GOT3 (cell line): ENCODE results near the gene CYP27B1.
A peak's percentile ranks its signal among the peaks of the same experiment; 100 is the strongest.

Experiments used
- DNase-seq: peaks from one replicate; lab custom pipeline; 2025; ENCODE audit warnings: mixed read lengths; lab: John Stamatoyannopoulos, UW

CYP27B1 gene

DNA sequence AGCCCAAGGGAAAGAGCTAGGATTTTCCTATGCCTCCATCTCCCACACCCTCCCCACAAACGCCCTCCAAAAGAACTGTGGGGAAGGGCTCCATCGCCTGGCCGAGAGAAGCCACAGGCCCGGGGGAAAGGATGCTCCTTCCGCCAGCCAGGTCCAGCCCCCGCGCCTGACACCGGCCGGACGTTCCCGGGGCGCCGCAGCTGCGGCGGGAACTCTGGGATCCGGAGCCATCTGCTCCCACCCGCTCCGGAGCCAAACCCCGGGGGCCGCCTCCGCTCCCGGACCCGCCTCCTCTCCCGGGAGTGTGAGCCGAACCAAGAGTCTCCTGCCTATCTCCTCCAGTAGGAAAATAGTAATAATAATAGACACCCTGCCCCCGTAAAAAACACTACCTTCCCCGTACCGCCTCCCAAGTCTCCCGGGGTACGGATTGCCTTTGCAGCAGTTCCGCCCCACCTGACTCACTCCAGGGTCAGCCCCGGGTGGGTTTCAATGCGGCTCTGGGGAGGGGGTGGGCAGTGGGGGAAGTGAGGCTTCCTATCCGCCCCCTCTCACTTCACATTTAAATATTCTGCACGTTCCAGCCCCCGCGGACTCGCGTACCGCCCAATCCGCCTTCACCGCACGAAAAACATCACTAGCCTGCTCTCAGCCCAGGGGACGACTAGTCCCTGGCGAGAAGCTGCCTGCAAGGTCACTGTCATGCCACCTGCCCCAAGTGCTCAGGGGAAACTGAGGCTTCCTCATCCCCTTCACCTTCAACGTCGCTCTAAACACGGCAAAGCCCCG lies 30.7 kb downstream of the CYP27B1 start:
- DNase-seq = no peak

DNA sequence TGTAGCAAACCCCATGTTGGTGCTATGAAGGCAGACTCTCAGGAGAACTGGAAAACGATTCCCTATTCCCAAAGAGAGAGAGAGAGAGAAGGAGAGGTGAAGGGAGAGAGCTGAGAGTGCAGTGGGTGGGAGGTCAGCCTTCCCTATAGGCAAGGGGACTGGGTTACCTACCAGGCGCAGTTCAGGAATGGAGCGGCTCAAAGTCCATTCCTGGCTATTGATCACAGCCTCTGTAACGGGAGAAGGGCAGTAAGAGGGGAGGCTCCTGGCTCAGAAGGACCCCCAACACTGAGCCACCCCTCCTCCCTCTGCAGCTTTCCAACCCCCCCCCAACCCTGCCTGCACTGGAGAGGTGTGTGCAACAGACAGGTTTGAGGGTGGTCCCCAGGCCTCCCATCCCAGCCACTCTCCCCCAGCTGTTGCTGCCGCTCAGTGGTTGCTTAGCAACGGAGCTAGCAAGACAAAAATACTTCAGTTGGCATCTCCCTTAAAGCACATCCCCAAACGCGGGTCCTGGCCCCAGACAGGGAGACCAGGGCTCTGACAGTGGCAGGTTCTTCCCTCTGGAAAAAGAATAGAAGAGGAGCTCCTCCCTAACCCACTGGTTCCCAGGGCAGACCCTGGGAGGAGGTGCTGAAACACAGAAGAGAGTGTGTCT lies 31.6 kb downstream of the CYP27B1 start:
- no peak for DNase-seq

DNA sequence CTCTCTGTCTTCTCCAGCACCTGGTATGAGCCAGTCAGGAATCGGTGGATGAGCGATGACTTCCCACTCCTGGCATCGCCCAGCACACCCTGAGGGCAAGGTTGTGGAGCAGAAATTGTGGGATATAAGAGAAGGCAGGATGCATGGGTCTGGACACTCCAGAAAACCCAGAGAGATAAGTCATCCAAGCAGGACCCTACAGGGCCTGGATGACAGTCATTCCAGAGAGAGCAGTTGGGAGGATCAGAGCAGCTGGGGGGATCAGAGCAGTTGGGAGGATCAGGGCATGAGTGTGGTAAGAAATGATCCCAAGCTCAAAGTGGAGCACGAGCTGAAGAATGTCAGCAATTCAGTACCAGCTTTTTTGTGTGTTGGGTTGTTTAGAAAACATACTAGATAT lies 32.3 kb downstream of the CYP27B1 start:
- DNase-seq = no peak

DNA sequence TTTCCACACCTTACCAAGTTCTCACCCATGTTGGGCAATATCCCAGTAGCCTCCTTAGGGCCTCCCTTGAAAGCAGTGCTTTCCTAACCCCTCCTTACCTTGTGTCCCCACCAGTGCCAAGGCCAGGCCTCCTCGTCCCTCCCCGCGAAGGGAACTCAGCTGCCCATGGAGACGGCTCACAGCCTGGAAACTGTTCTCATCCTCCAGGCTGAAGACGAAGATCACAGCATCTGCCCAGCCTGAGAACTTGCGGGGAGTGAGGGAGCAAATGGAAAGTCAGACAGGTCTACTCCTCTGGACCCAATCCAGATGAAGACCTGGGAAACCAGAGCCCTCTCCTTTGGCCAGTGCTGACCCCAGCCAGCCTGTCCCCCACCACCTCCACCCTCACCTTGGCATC lies 33.0 kb downstream of the CYP27B1 start:
- no peak for DNase-seq

DNA sequence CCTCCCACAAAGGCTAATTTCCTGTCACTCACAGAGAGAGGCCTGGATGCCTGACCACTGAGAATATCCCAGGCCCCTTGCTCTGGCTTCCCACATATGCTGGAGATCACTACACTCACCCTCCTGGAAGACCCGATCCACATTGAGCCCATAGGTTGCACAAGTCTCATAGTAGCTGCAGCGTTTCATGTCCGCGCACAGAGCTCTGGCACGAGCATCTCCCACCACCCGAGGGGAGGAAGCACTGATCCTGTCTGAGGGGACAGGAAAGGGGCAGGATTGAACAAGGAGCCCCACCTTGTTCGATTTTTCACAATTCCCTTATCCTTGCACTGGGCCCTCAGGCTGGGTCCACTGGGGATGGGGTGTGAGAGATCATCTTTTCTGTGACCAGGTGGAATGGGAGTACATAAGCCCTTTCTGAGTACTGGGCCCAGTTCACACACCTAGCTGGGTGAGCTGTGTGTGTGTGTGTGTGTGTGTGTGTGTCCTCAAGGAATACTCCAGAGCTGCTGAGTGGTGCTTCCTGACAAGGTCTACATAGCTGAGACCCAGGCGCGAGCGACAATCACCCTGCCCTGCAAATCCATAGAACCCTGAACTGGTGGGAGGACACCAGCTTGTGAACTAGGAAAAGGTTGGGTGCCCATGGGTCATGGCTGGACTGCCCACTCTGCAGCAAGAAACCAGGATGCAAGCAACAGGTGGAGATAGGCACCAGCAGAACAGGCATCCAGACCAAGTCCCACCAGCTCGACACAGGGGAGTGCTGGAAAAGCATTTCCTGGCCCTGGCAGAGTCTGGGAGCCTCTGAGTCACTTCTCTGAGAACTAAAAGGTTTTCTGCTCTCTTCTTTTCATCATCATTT lies 33.9 kb downstream of the CYP27B1 start:
- DNase-seq = no peak

DNA sequence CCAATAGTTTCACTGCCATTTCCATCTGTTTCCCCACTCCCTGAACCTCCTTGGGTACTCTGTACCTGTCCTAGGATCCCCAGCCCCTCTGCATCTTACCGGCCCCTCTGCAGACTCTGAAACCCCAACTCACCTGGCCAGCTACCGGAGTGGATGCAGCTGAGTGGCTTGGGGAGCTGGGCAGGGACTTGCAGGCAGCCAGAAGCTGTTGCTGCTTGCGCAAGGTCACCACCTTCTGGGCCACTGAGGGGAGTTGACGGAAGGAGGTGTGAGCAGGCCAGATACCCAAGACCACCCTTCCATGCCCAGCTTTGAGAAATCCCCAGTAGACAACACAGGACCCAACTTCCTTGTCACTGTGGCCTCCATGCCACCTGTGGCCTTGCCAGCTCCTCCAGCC lies 34.6 kb downstream of the CYP27B1 start:
- no peak for DNase-seq

DNA sequence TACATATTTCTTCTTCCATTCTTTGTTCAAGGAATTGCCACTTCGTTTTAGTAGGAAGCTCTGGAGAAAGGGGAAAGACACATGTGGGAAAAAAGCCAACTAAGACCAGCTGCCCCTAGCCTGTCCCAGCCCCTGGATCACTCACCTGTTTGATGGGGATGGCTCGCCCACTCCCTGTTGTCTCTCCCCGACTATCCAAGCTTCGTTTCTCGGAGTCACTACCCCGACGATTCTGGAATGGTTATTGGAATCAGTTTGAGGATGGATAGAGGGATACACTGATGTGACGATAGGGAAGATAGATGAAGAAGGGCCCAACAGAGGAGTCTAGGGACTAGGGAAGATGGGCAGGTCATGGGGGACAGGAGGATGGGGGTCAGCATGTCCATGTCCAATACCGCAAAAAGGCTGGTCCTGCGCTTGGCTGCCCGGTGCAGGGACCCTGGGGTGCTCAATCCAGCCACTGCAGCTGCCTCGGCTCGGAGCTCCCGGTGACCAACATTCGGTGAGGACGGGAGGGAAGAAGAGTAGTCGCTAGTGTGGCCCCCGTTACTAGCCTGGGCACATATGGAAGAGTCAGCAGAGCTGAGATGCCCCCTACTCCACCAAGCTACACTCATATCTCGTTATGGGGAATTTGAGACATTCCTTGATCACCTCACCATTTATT lies 35.3 kb downstream of the CYP27B1 start:
- DNase-seq = no peak

DNA sequence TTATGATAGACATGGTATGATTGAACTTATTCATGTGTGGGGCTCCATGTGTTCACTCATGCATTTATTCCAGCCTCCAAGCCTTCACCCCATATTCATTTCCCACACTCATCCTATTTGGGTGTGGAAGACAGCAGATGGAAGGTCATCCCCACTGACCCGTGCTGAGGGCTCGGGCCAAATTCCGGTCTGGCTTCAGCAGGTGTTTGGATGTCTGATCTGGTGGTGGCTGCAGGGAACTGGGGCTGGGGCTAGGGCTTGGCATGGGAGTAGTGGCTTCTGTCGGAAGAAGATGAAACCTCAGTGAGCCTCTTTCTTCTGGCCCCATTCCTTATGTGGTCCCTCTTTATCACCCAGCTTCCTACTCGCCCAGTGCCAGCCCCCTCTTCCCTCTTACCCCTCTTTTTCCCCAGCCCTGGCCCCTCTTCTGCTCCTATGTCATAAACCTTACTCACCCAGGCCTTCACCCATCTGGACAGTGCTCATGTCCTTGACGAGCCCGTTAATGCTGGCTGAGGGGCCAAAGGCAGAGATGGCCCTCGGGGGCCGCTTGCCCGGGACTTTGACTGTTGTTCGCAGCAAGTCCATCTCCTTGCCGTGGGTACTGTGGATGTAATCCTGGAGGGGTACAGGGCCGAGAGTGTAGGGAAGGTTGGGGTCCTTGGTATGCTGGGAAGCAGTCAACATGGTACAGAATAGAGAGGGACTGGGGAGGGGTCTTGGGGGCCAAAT lies 36.4 kb downstream of the CYP27B1 start:
- no peak for DNase-seq

DNA sequence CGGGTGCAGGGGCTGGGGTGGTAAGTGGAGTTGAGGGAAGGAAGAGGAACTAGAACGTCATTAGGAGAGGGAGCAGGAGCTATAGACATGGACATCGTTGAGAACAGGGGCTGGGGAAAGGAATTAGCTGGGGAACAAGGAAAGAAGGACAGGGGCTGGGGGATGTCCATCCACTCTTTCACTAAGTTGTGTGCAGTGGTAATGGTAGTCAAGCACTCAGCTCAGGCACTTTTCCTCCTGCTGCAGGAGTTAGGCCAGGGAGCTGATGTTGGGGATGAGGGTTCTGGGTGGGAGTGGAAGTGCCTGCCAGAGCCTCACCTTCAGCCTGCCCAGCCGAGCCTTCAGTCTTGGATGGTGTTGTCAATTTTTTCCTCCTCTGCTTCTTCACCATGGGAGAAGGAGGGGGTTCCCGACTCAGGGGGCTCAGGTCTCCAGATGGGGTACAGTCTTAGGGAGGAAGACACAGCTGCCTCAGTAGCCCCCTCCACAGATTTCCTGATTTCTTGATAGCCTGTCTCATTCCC lies 37.5 kb downstream of the CYP27B1 start:
- no peak for DNase-seq

DNA sequence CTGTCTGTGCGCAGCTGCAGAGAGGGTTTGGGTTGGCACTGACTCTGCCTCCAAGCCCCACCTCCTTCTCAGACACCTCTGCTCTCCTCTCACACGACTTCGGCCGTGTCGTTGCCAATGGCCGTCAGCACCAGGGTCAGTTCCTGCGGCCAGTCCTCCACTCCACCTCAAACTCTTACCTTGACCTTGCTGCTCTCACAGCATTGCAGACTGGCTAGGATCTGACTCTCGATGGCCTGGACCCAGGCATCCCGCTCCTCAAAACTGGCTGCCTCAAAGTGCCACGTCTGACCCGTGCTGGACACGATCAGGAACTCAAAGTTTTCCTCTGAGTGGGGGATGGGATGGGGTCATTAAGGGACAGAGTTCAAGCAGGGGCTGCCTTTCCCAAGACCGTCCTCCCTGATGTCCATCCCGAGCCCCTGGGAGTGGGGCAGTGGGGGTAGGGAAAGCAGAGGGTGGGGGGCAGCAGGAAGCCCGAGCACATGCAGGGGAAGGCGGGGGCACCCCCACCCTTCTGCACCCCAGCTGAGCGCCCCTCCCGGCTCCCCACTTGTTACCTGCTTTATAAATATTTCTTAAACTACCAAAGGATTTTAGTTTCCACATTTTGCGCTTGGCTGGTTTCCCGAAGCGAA lies 39.0 kb downstream of the CYP27B1 start:
- no peak for DNase-seq

DNA sequence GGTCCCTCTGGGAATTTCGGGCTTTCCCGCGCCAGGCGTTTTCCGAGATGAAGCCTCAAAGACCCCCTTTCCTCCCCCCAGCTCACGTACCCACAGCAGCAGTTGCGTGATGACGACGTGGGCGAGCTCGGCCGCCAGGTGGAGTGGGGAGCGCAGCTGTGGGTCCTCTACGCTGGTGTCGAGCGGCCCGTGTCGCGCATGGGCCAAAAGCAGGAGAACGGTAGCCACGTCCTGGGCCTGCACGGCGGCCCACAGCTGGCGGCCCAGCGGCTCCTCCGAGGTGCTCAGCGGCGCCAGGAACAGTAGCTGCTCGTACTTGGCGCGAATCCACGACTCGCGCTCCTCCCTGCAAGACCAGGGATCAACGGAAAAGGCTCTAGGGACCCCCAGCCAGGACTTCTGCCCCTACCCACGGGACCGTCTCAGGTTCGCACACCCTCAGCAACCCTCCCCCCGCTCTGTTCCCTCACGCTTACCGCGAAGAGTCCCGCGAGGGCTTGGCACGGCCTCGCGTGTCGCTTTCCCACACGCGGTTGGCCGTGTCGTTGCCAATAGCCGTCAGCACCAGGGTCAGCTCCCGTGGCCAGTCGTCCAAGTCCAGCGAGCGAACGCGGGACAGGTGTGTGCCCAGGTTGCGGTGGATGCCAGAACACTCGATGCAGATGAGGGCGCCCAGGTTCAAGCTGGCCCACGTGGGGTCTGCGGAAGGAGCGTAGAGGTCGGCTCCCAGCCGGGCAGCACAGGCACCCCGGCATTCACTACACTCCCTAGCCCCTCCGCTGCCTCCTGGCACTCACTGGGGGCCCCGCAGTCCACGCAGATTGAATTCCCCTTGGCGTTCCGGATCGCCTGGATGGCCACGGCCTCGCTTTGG lies 39.8 kb downstream of the CYP27B1 start:
- DNase-seq = no peak

DNA sequence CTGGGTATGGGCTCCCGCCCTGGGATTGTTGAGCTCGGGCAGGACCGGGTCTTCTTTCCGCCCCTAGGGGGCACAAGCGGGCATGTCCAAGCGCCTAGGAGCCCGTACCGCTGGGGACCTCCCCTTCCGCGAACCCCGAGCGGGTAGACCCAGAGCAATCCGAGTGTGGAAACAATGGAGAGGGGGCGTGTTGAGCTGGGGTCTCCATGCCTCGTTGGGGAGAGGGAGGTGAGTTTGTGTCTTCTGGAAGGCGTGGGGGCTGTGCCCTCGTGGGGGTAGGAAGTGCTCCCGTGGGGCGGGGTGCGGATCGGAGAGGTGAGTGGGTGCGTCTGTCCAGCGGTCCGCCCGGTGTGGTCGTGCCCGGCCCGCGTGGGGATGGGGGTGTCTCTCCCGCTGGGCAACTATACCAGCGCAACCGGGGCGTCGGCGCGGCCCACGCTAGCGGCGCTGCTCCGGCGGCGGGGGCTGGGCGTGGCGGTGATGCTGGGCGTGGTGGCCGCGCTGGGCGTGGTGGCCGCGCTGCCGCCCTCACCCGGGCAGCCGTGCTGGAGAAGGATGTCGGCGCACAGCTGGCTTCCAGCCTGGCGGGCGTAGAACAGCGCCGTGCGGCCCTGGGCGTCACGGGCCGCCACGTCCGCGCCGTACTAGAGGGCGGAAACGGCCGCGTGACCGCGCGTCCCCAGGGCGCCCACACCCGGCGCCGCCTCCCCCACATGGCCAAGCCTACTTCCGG lies 40.6 kb downstream of the CYP27B1 start:
- peak; percentile 99 for DNase-seq

DNA sequence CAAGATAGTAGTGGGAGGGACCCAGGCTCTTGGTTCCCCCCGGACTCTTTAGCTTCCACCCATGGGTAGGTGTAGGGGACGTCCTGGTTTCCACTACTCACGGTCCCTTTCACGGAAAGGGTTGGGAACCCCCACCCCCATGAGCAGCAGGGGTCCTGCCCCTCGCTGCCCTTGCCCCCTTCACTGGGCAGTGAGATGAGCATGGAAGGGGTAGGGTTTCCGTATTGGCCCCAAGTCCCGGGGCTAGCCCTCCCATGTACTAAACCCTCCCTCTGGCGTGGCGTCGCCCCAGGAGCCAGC lies 41.1 kb downstream of the CYP27B1 start:
- no peak for DNase-seq

DNA sequence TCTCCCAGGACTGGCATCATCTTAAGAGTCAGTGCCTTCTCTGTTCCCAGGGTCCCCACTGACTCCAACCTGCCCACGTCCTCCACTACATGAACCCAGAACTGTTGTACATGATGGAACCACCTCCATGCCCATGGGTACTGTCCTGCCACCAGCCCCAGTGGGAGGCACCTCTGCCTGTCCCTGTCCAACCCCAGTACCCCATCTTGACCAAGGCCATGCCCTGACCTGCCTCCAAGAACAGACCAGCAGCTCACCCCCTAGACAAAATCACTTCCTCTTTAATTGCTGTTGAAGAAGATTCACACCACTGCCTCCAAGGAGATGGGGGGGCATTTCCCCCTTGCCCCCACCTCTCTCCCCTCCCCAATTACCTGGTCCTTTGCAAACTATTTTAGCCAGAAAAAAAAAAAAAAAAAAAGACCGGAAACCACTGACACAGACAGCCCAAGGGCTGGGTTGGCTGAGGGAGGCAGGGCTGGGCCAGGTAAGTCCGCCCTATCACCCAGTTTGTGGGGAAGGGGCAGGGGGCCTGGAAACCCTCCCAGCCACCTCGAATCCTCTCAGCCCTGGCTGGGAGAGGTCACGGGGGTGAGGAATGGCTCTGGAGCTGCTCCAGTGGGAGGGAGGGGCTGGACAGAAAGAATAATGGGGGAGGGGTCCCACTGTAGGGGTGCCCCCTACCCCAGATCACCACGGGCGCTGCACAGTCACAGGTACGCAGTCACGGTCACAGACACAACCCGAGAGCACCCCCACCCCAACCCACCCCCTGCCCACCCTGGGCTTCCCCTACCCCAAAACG lies 41.7 kb downstream of the CYP27B1 start:
- no peak for DNase-seq

DNA sequence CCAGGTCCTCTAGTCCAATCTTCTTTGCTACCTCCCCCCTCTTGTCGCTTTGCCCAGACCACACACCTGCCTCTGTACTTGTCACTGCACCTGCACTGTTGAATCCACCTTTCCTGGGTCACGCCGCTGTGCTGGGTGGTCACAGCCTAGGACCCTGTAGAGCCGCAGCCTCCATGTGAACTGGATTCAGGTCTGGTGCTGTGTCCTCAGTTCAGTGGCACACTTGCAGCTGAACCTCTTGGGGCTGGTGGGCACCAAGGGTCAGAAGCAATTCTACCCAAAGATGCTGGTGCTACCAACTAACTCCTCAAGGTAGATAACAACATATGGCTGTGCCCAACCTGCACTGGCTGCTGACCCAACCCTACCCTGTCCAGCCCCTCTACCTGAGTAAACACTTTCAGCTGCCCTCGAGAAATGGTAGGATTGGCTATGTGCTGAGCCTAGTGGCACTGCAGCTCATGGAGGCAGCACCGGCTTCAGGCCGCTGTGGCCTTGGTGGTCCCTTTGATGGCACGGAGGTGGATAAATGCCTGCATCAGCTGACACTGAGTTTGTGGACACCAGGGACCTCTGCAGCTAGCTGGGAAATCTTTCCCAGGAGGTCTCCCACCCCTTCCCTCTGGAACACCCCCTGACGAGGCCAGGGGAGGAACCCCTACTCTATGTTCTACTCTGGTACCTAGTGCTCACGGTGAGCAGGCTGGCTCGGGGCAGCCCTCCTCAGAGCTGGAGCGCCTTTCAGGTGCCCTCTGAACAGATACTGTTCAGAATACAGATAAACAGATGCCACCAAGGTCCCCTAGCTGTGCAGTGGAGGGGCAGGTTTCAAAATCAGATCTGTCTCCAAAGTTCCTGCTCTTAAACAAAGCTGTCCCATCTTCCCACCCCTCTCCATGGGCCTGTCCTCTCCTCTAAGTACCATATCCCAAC lies 42.6 kb downstream of the CYP27B1 start:
- DNase-seq = no peak

DNA sequence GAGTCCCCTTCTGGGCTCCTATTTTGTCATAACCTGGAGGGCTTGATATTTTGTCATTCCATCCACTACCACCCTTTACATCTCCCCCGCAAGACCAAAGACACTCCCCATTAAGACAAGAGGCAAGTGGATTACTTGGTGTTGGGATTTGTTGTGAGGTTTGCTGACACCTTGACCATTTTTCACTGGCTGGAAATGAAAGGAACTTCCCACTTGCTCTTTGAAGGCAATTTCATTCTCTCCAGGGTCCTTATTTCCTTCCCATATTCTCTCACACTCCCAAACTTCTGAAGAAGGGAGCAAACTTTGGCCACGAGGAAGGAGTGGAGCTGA lies 43.3 kb downstream of the CYP27B1 start:
- no peak for DNase-seq
